ENCODE measurements around the gene PPP1R14C. TPM values are rescaled to one million over a fixed set of nuclear protein-coding genes. Genes with fewer than 3 reads are reported as not detected.

PPP1R14C gene
- total and polyA plus RNA-seq, 10 donors, result 0.06 to 0.39 (median 0.18) TPM; not detected in 4

- DNase-seq, result no peak
- Histone ChIP-seq H3K4me3 (no peak overlapping the region), H3K27me3 (replicated peaks in 1 of 7) (peaks cover 0 to 17% (median 0%) of the 10 kb centered on the region in 7 donors), H3K9me3 (no peaks in the 10 kb centered on the region), H3K4me1 (peaks cover 0 to 16% (median 8%) of the 10 kb centered on the region in 6 donors), H3K36me3 (no peaks in the 10 kb centered on the region), H3K27ac (no peak overlapping the region)
- intact Hi-C loops (cut with DNase I; ENCODE audit: low total_unique reads), result no loop called here
- WGBS, 5 donors, result 74 to 90% (median 89%) methylated on average over 8 of the region's 8 CpGs
- TF ChIP-seq, protein P1, sequence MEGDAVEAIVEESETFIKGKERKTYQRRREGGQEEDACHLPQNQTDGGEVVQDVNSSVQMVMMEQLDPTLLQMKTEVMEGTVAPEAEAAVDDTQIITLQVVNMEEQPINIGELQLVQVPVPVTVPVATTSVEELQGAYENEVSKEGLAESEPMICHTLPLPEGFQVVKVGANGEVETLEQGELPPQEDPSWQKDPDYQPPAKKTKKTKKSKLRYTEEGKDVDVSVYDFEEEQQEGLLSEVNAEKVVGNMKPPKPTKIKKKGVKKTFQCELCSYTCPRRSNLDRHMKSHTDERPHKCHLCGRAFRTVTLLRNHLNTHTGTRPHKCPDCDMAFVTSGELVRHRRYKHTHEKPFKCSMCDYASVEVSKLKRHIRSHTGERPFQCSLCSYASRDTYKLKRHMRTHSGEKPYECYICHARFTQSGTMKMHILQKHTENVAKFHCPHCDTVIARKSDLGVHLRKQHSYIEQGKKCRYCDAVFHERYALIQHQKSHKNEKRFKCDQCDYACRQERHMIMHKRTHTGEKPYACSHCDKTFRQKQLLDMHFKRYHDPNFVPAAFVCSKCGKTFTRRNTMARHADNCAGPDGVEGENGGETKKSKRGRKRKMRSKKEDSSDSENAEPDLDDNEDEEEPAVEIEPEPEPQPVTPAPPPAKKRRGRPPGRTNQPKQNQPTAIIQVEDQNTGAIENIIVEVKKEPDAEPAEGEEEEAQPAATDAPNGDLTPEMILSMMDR (IDR thresholded peaks at IDR 0.05 in 8 of 11, conservative IDR thresholded peaks at IDR 0.05 in 3 of 11), result no peak
- TF ChIP-seq POLR2AphosphoS5 (IDR thresholded peaks at IDR 0.05) (no peak), POLR2A (IDR thresholded peaks at IDR 0.05) (no peak)
Measured at GRCh38 chr6:150201285-150201684, 58.4 kb downstream of the PPP1R14C start.

DNA sequence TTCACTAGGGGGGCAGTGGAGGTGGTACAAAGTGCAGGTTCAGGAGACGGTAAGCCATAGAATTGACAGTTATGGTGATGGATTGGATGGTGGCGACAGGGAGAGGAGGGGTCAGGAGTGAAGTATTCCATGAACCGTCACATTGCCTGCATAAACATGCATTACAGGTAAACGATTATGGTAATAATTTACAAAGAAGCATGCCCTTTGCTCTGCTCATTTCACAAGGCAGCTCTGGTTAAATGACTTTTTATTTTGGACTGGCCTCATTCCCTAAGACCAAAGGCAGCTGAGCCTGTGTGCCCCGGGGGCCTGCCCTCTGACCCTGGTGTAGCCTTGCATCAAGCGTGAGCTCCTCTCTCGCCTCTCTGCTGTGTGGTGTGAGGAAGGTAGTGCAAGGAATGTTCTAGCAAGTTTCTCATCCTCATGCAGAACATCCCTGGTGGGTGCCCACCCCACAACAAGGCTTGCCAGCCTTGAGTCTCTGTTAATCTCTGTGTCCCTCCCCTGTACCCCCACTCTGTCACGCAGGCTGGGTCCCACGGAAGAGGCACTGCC is 59.0 kb downstream of the PPP1R14C start:
- intact Hi-C loops (cut with DNase I; ENCODE audit: low total_unique reads), result no loop called here
- TF ChIP-seq POLR2A (IDR thresholded peaks at IDR 0.05), result no peak
- TF ChIP-seq, protein P1 (IDR thresholded peaks at IDR 0.05 in 8 of 11, conservative IDR thresholded peaks at IDR 0.05 in 3 of 11), result no peak
- TF ChIP-seq POLR2AphosphoS5 (IDR thresholded peaks at IDR 0.05), result no peak
- no peak for DNase-seq
- no peak overlapping the region for H3K27ac ChIP-seq
- H3K27me3 ChIP-seq (replicated peaks in 1 of 7), result peaks cover 0 to 20% (median 0%) of the 10 kb centered on the region in 7 donors
- no peak overlapping the region for H3K4me3 ChIP-seq
- WGBS, 5 donors, result 85 to 93% (median 90%) methylated on average over 7 to 9 of the region's 9 CpGs
- H3K4me1 ChIP-seq, result peaks cover 0 to 16% (median 8%) of the 10 kb centered on the region in 6 donors
- no peaks in the 10 kb centered on the region for H3K9me3 ChIP-seq
- H3K36me3 ChIP-seq, result no peaks in the 10 kb centered on the region

DNA sequence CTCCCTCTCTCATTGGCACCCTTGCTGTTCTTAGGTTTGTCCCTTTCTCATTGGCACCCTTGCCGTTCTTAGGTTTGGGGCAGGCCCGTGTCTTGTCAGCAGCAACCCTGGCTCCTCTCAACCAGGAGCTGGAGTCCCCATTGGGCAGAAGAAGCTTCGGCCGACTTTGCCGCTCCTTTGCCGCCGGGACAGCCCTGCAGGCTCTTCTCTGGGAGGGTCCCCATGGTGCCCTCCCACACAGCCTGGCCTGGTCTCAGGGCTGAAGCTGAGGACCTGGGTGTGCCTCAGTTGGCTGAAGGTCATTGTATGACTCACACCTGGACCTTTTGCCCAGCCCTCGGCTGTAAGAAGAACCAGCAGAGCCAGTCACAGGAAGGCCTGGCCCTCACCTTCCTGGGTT is 59.6 kb downstream of the PPP1R14C start:
- H3K36me3 ChIP-seq, result no peaks in the 10 kb centered on the region
- peaks cover 0 to 16% (median 8%) of the 10 kb centered on the region in 6 donors for H3K4me1 ChIP-seq
- peaks cover 0 to 25% (median 0%) of the 10 kb centered on the region in 7 donors for H3K27me3 ChIP-seq (replicated peaks in 1 of 7)
- DNase-seq, result peak; percentile 66
- H3K27ac ChIP-seq, result no peak overlapping the region
- intact Hi-C loops (cut with DNase I; ENCODE audit: low total_unique reads), result no loop called here
- TF ChIP-seq, protein P1 (IDR thresholded peaks at IDR 0.05 in 8 of 11, conservative IDR thresholded peaks at IDR 0.05 in 3 of 11), result no peak
- TF ChIP-seq POLR2A (IDR thresholded peaks at IDR 0.05) (no peak), POLR2AphosphoS5 (IDR thresholded peaks at IDR 0.05) (no peak)
- H3K9me3 ChIP-seq, result no peaks in the 10 kb centered on the region
- H3K4me3 ChIP-seq, result no peak overlapping the region
- 90 to 96% (median 93%) methylated on average over 8 of the region's 8 CpGs for WGBS, 5 donors

GRCh38 chr6:150202934-150203333 is 60.1 kb downstream of the PPP1R14C start:
- Histone ChIP-seq H3K27me3 (replicated peaks in 1 of 7) (peaks cover 0 to 25% (median 0%) of the 10 kb centered on the region in 7 donors), H3K36me3 (no peaks in the 10 kb centered on the region), H3K9me3 (no peaks in the 10 kb centered on the region), H3K4me3 (no peak overlapping the region), H3K27ac (no peak overlapping the region), H3K4me1 (peaks cover 0 to 16% (median 8%) of the 10 kb centered on the region in 6 donors)
- TF ChIP-seq POLR2AphosphoS5 (IDR thresholded peaks at IDR 0.05) (no peak), POLR2A (IDR thresholded peaks at IDR 0.05) (no peak)
- TF ChIP-seq, protein P1 (IDR thresholded peaks at IDR 0.05 in 8 of 11, conservative IDR thresholded peaks at IDR 0.05 in 3 of 11), result no peak
- no peak for DNase-seq
- 80 to 94% (median 85%) methylated on average over 3 of the region's 3 CpGs for WGBS, 5 donors
- intact Hi-C loops (cut with DNase I; ENCODE audit: low total_unique reads), result no loop called here
